Upper lobe of left lung (tissue), 6 donors: Measurements from ENCODE around the gene CCT6B. TPM values are rescaled to one million over a fixed set of nuclear protein-coding genes. Genes with fewer than 3 reads are reported as not detected.

Experiments
- ATAC-seq, 2 donors: fragments of 200-7000 bp; cut with Tn5 transposase; one replicate each; pipeline ENCODE4 v1.9.1; 2022; ENCODE audit warnings: mild to moderate bottlenecking in 2 of 2, moderate library complexity in 2 of 2; ENCODE audit not compliant: low FRiP score in 2 of 2
- DNase-seq, 2 donors: peaks; one replicate each; pipeline ENCODE4 v3.0.0-alpha.2; 2019 to 2020
- H3K27ac ChIP-seq, 4 donors: fragments of 200-600 bp; sonication (generic); one replicate each; pipeline ENCODE4 v1.5.1; 2016 to 2019
- H3K27me3 ChIP-seq, 4 donors: fragments of 200-600 bp; sonication (generic); one replicate each; pipeline ENCODE4 v1.5.1; 2017 to 2019
- H3K36me3 ChIP-seq, 4 donors: fragments of 200-600 bp; sonication (generic); one replicate each; pipeline ENCODE4 v1.5.1; 2016 to 2019
- H3K4me1 ChIP-seq, 4 donors: fragments of 200-600 bp; sonication (generic); one replicate each; pipeline ENCODE4 v1.5.1; 2018 to 2019
- H3K4me3 ChIP-seq, 4 donors: fragments of 200-600 bp; sonication (generic); one replicate each; pipeline ENCODE4 v1.5.1; 2017 to 2019; ENCODE audit warnings: mild to moderate bottlenecking in 2 of 4, moderate library complexity in 1 of 4
- H3K9me3 ChIP-seq, 4 donors: fragments of 200-600 bp; sonication (generic); one replicate each; pipeline ENCODE4 v1.5.1; 2018 to 2019
- CTCF ChIP-seq, 6 experiments: fragments of 450-650 bp in 4 of 6; fragments of 200-600 bp in 2 of 6; sonication (generic) in 2 of 6; IDR thresholded peaks; one replicate each; pipeline ENCODE4 v1.5.1; 2016 to 2019; ENCODE audit warnings: antibody characterized with exemption in 6 of 6
- EP300 ChIP-seq, 4 donors: sonication (generic); formaldehyde crosslinking; IDR thresholded peaks; one replicate each; pipeline ENCODE4 v1.5.1; 2017; ENCODE audit warnings: antibody characterized with exemption in 4 of 4, control low read depth in 2 of 4
- POLR2A ChIP-seq, 4 donors: fragments of 450-650 bp; IDR thresholded peaks; one replicate each; pipeline ENCODE4 v1.5.1; 2016 to 2017; ENCODE audit warnings: antibody characterized with exemption in 4 of 4, mild to moderate bottlenecking in 2 of 4
- POLR2AphosphoS5 ChIP-seq, 2 donors: sonication (generic); formaldehyde crosslinking; IDR thresholded peaks; one replicate each; pipeline ENCODE4 v1.5.1; 2017; ENCODE audit warnings: antibody characterized with exemption in 2 of 2
- WGBS, 2 donors: methylation state at CpG; one replicate each; pipeline ENCODE4 v1.1.5; 2017 to 2018; 5-methylcytosine and 5-hydroxymethylcytosine counted together
- total RNA-seq, 6 donors: library from RNA; depleted of rRNA in 4 of 6; stranded (reverse); fragments of >200 nt in 4 of 6; gene quantifications; one replicate each; pipeline versions ENCODE4 v1.1.0 to v1.2.1, GENCODE V29; 2016 to 2021
- donor health status: DM: no; HTN: no; CAD: no; lungs with moderate emphysema.
- donor health status: DM: no; HTN: yes; CAD: no; lungs with severe emphysema.

CCT6B gene
- total RNA-seq, 6 donors from 2014 or later: 0.54 to 4.5 (median 1.7) TPM

GRCh38 chr17:34981538-34982241 lies 20.4 kb upstream of the CCT6B start:
- Histone ChIP-seq H3K27me3 (no peaks in the 10 kb centered on the region), H3K27ac (peak overlapping the region; percentile 94 to 99 (median 96)), H3K4me1 (peaks cover 13 to 33% (median 18%) of the 10 kb centered on the region in 4 donors), H3K4me3 (peak overlapping the region; percentile 63 to 99 (median 81)), H3K36me3 (peaks cover 0 to 29% (median 6%) of the 10 kb centered on the region in 4 donors), H3K9me3 (no peaks in the 10 kb centered on the region)
- 11 to 13% methylated on average over 8 of the region's 8 CpGs for WGBS, 2 donors
- TF ChIP-seq CTCF (IDR thresholded peaks at IDR 0.05) (no peak), POLR2A (IDR thresholded peaks at IDR 0.05) (no peak), POLR2AphosphoS5 (IDR thresholded peaks at IDR 0.05) (no peak), EP300 (IDR thresholded peaks at IDR 0.05) (no peak)
- DNase-seq: no peak
- no peak for ATAC-seq

DNA sequence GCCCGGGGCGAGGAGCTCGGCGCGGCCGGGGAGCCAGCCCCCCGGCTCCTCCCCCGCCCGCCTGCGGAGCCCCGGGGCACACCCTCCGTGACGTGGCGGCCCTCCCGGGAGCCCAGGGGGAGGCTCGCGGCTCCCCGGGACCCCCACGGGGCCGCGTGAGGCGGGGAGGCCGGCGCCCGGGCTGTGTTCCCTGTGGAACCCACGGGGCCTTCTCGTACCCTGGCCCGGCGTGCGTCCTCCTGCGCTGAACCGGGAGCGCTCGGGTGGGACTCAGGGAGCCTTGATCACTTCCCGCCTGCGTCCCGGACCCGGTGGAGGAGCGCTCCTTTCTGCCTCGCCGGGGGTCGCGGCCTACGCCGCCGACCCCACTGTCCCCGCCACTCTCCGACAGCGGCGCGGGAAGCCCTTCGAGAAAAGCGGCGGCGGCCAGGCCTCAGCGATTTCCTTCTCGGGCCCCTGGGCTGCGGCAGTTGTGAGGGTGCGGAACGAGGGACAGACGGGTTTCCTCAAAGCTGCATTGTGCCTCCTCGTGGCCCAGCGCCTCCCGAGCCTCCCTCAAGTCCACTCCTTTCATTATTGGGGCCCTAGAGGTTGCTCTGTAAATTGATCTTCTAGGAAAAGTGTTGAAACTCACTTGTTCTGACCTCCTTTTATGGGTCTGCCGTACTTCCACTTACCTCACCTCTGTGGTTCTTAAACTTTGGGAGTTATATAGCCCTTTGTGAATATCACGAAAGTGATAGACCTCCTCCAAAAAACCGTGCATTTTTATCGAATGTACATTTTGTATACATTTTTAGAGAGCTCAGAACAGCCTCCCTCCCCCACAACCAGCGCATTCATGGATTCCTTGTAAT lies 19.6 kb upstream of the CCT6B start:
- ATAC-seq (peak; percentile 92 to 98), DNase-seq (peak; percentile 86 to 96)
- peaks cover 0 to 21% (median 2%) of the 10 kb centered on the region in 4 donors for H3K36me3 ChIP-seq
- TF ChIP-seq POLR2A (IDR thresholded peaks at IDR 0.05): peak in 2 of 4 donors; percentile 75 to 76
- TF ChIP-seq POLR2AphosphoS5 (IDR thresholded peaks at IDR 0.05): peak in 1 of 2 donors; percentile 20
- peak in 5 of 6 experiments; percentile 34 to 68 (median 43) for TF ChIP-seq CTCF (IDR thresholded peaks at IDR 0.05)
- no peak for TF ChIP-seq EP300 (IDR thresholded peaks at IDR 0.05)
- H3K4me3 ChIP-seq: peak overlapping the region; percentile 63 to 99 (median 81)
- H3K27ac ChIP-seq: peak overlapping the region; percentile 94 to 99 (median 96)
- H3K4me1 ChIP-seq: peaks cover 13 to 33% (median 18%) of the 10 kb centered on the region in 4 donors
- 1 to 2% methylated on average over 8 to 20 of the region's 69 CpGs for WGBS, 2 donors
- no peaks in the 10 kb centered on the region for H3K27me3 ChIP-seq
- no peaks in the 10 kb centered on the region for H3K9me3 ChIP-seq

- H3K9me3 ChIP-seq: no peaks in the 10 kb centered on the region
- DNase-seq (peak; percentile 94 to 98), ATAC-seq (peak; percentile 94 to 95)
- H3K4me1 ChIP-seq: peaks cover 13 to 33% (median 18%) of the 10 kb centered on the region in 4 donors
- TF ChIP-seq EP300 (IDR thresholded peaks at IDR 0.05): no peak
- TF ChIP-seq POLR2A (IDR thresholded peaks at IDR 0.05): no peak
- peak in 1 of 6 experiments; percentile 20 for TF ChIP-seq CTCF (IDR thresholded peaks at IDR 0.05)
- peak in 1 of 2 donors; percentile 85 for TF ChIP-seq POLR2AphosphoS5 (IDR thresholded peaks at IDR 0.05)
- H3K36me3 ChIP-seq: peaks cover 0 to 16% (median 0%) of the 10 kb centered on the region in 4 donors
- peak within 1 kb of the TSS; percentile 63 to 99 (median 81) for H3K4me3 ChIP-seq
- WGBS, 2 donors: 1% methylated on average over 13 to 26 of the region's 39 CpGs
- H3K27ac ChIP-seq: peak within 1 kb of the TSS; percentile 94 to 99 (median 96)
- no peaks in the 10 kb centered on the region for H3K27me3 ChIP-seq
These were observed 19.1 kb upstream of the CCT6B start, which contains the start of gene LIG3 for GRCh38 chr17:34980353-34980680. Gene LIG3 (plus strand): TSS chr17:34980512. CDS start chr17:34983006, 2,494 bp downstream.

GRCh38 chr17:34979650-34980352 lies 18.5 kb upstream of the CCT6B start:
- Histone ChIP-seq H3K36me3 (peaks cover 0 to 15% (median 0%) of the 10 kb centered on the region in 4 donors), H3K4me3 (peak overlapping the region; percentile 63 to 99 (median 81)), H3K27me3 (no peaks in the 10 kb centered on the region), H3K9me3 (no peaks in the 10 kb centered on the region), H3K4me1 (peaks cover 13 to 33% (median 18%) of the 10 kb centered on the region in 4 donors), H3K27ac (peak overlapping the region; percentile 94 to 99 (median 96))
- TF ChIP-seq CTCF (IDR thresholded peaks at IDR 0.05) (no peak), EP300 (IDR thresholded peaks at IDR 0.05) (no peak), POLR2AphosphoS5 (IDR thresholded peaks at IDR 0.05) (no peak), POLR2A (IDR thresholded peaks at IDR 0.05) (no peak)
- ATAC-seq: no peak
- DNase-seq: no peak
- WGBS, 2 donors: 20% methylated on average over 15 of the region's 15 CpGs
